GM12801 (cell line): ENCODE results near the gene MS4A2.

ENCODE experiments used
- CTCF ChIP-seq: IDR thresholded peaks from one replicate; pipeline ENCODE4 v1.5.1; 2011; ENCODE audit warnings: control low read depth; ENCODE audit not compliant: insufficient read length; ENCODE audit errors: extremely low read depth

MS4A2 gene

GRCh38 chr11:60088364-60088763, at the start of gene MS4A2:
MS4A2 (plus strand) TSS chr11:60088664; CDS start chr11:60088766, 102 bp downstream.
- TF ChIP-seq CTCF, result no peak

GRCh38 chr11:60040109-60040508, 48.4 kb upstream of the MS4A2 start, which contains the start of gene OOSP2:
OOSP2 (plus strand) TSS chr11:60040409; CDS start chr11:60040460, 51 bp downstream.
- TF ChIP-seq CTCF, result no peak

GRCh38 chr11:60056349-60056969, 32.0 kb upstream of the MS4A2 start, which contains the start of gene MS4A3:
MS4A3 (plus strand) TSS chr11:60056665; CDS start chr11:60061161, 4,496 bp downstream.
- TF ChIP-seq CTCF, result no peak

- no peak for TF ChIP-seq CTCF
Measured at GRCh38 chr11:60059052-60059451, 29.4 kb upstream of the MS4A2 start.

GRCh38 chr11:60059521-60060240, 28.8 kb upstream of the MS4A2 start:
- no peak for TF ChIP-seq CTCF

GRCh38 chr11:60064111-60064510, 24.4 kb upstream of the MS4A2 start:
- TF ChIP-seq CTCF, result no peak

GRCh38 chr11:60065801-60066200, 22.7 kb upstream of the MS4A2 start:
- TF ChIP-seq CTCF, result no peak
